Muscle layer of duodenum (tissue), 2 donors: ENCODE measurements around the gene GALNT18.

ENCODE experiments used
- H3K27ac ChIP-seq: one replicate; pipeline ENCODE4 v1.7.0; 2013; ENCODE audit warnings: mild to moderate bottlenecking, low read length
- H3K27me3 ChIP-seq: one replicate; pipeline ENCODE4 v1.7.0; 2013; ENCODE audit warnings: low read depth, mild to moderate bottlenecking, control low read depth, low read length
- H3K36me3 ChIP-seq, 2 donors: one replicate each; pipeline ENCODE4 v1.7.0; 2013; ENCODE audit warnings: low read length in 2 of 2, control low read depth in 1 of 2, mild to moderate bottlenecking in 1 of 2; ENCODE audit not compliant: insufficient read depth in 2 of 2, control insufficient read depth in 1 of 2
- H3K4me1 ChIP-seq, 2 donors: one replicate each; pipeline ENCODE4 v1.7.0; 2013; ENCODE audit warnings: low read length in 2 of 2, mild to moderate bottlenecking in 2 of 2, control low read depth in 1 of 2, moderate library complexity in 1 of 2; ENCODE audit not compliant: insufficient read depth in 2 of 2, control insufficient read depth in 1 of 2
- H3K4me3 ChIP-seq, 2 donors: one replicate each; pipeline ENCODE4 v1.7.0; 2013; ENCODE audit warnings: low read length in 2 of 2, low read depth in 1 of 2, mild to moderate bottlenecking in 1 of 2
- H3K9me3 ChIP-seq, 2 donors: one replicate each; pipeline ENCODE4 v1.7.0; 2013; ENCODE audit warnings: low read length in 2 of 2, control low read depth in 1 of 2, mild to moderate bottlenecking in 1 of 2; ENCODE audit not compliant: control insufficient read depth in 1 of 2
- donor health status: healthy.

Gene GALNT18

DNA sequence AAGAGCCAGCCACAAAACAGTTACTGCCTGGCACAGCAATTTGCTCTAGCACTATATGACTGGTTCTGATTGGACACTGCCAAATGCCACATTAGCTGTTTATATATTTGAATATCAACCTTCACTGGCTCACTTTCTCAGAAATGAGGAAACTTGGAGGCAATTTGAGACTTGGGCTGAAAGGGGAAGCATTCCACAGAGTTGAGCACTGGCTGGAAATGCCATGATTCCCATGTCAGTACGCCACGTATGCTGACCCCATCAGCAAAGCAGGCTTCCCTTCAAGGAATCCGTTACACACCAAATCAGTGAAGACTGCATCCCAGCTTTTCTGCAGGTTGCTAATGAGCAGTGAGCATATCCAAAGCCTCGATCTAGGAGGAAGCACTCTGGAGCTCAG, 34.7 kb downstream of the GALNT18 start:
- no peaks in the 10 kb centered on the region for H3K9me3 ChIP-seq
- no peak overlapping the region for H3K27ac ChIP-seq
- no peaks in the 10 kb centered on the region for H3K36me3 ChIP-seq
- H3K4me1 ChIP-seq, result peaks cover 4 to 6% of the 10 kb centered on the region in 2 donors
- no peak overlapping the region for H3K4me3 ChIP-seq
- H3K27me3 ChIP-seq, result no peaks in the 10 kb centered on the region

DNA sequence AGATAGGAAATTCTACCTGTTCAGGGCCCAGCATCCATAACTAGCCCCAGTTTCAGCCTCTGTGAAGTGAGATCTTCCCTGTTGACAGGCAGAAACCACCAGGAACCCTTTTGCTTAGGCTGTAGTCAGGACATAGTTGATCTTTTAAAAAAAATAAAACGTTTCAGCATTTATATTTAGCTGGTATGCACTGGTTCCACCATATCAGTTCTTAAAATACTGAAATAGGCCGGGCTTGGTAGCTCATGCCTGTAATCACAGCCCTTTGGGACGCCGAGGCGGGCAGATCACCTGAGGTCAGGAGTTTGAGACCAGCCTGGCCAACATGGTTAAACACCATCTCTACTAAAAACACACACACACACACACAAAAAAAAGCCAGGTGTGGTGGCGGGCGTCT, 35.3 kb downstream of the GALNT18 start:
- Histone ChIP-seq H3K4me1 (peaks cover 4 to 6% of the 10 kb centered on the region in 2 donors), H3K9me3 (no peaks in the 10 kb centered on the region), H3K4me3 (no peak overlapping the region), H3K27ac (no peak overlapping the region), H3K27me3 (no peaks in the 10 kb centered on the region), H3K36me3 (no peaks in the 10 kb centered on the region)

- Histone ChIP-seq H3K9me3 (no peaks in the 10 kb centered on the region), H3K4me1 (peaks cover 4 to 6% of the 10 kb centered on the region in 2 donors), H3K4me3 (no peak overlapping the region), H3K36me3 (no peaks in the 10 kb centered on the region), H3K27me3 (no peaks in the 10 kb centered on the region), H3K27ac (no peak overlapping the region)
Observed at GRCh38 chr11:11584937-11585336, 36.9 kb downstream of the GALNT18 start.

DNA sequence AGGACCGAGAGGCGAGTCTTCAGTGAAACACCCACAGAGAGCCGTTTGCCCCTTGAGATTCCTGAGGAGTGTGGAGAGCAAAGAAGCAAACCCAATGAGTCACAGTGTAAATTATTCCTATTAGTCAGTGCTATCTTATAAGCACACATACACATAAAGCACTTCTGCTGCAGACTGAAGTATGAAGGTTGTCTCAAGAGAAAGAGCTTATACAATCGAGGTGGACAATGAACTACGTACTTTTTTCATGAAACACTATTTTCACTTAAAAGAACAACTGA, 37.3 kb downstream of the GALNT18 start:
- no peak overlapping the region for H3K27ac ChIP-seq
- H3K4me3 ChIP-seq, result no peak overlapping the region
- H3K4me1 ChIP-seq, result peaks cover 4 to 6% of the 10 kb centered on the region in 2 donors
- H3K9me3 ChIP-seq, result no peaks in the 10 kb centered on the region
- no peaks in the 10 kb centered on the region for H3K27me3 ChIP-seq
- H3K36me3 ChIP-seq, result no peaks in the 10 kb centered on the region

GRCh38 chr11:11583801-11584529, 37.8 kb downstream of the GALNT18 start:
- peaks cover 0 to 3% of the 10 kb centered on the region in 2 donors for H3K4me1 ChIP-seq

DNA sequence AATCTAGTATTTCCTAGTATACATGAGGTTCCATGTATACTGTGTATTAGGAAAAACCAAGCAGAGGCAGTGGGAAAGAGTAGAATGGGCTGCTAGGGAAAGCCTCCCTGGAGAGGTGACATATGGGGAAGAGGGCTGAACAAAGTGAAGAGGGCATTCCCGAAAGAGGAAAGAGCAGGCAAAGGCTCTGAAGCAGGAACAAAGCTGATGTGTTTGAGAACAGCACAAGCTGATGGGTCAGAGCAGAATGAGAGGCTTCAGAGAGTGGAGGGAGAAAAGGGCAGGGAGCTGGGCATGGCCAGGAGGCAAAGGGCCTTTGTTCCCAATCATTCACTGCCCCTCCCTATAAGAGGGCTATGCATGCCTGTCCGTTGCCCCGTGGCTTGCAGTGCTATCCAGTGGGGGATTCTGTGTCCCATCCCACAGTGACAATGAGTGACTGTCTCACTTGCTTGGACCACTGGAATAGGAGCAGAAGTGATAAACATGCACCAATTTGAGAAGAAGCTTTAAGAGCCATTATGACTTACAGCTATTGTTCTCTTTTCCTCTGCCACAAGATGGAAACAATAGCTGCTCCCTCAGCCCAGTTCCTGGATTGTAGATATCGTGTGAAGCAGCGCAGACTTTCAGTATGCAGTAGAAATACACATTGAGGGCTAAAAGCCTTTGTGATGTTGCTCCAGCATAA, 39.6 kb downstream of the GALNT18 start:
- no peak overlapping the region for H3K4me3 ChIP-seq
- no peak overlapping the region for H3K27ac ChIP-seq
- H3K4me1 ChIP-seq, result peaks cover 0 to 1% of the 10 kb centered on the region in 2 donors
- no peaks in the 10 kb centered on the region for H3K9me3 ChIP-seq
- no peaks in the 10 kb centered on the region for H3K27me3 ChIP-seq
- H3K36me3 ChIP-seq, result no peaks in the 10 kb centered on the region

More at GRCh38 chr11:11583801-11584529, 37.8 kb downstream of the GALNT18 start:
- no peak overlapping the region for H3K27ac ChIP-seq
- no peaks in the 10 kb centered on the region for H3K27me3 ChIP-seq
- no peaks in the 10 kb centered on the region for H3K9me3 ChIP-seq
- H3K4me3 ChIP-seq, result no peak overlapping the region
- no peaks in the 10 kb centered on the region for H3K36me3 ChIP-seq

DNA sequence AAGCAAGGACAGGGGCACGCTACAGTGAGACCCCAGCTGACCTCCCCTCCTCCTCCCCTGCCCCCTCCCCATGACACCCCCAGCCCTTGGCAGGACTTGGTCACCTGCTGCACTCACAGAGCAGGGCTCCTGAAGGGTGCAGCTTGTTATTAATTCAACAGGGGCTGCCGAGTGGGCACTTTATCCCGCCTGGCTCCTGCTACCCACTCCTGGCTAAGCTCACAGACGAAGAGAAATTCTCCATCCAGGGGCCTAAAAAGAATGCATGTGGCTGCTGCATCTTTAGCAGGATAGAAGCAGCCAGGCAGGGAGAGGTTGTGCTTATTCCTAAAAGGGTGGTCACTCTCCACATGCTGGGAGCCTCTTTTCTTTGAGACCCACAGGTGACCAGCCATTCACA, 40.3 kb downstream of the GALNT18 start:
- Histone ChIP-seq H3K27ac (no peak overlapping the region), H3K27me3 (no peaks in the 10 kb centered on the region), H3K4me1 (peaks cover 0 to 6% of the 10 kb centered on the region in 2 donors), H3K36me3 (no peaks in the 10 kb centered on the region), H3K4me3 (no peak overlapping the region), H3K9me3 (no peaks in the 10 kb centered on the region)

- H3K27ac ChIP-seq, result no peak overlapping the region
- peaks cover 0 to 6% of the 10 kb centered on the region in 2 donors for H3K4me1 ChIP-seq
- no peaks in the 10 kb centered on the region for H3K27me3 ChIP-seq
- no peak overlapping the region for H3K4me3 ChIP-seq
- H3K36me3 ChIP-seq, result no peaks in the 10 kb centered on the region
- no peaks in the 10 kb centered on the region for H3K9me3 ChIP-seq
Observed at GRCh38 chr11:11580841-11581411, 40.9 kb downstream of the GALNT18 start.

- H3K36me3 ChIP-seq, result no peaks in the 10 kb centered on the region
- H3K4me3 ChIP-seq, result no peak overlapping the region
- H3K4me1 ChIP-seq, result peaks cover 0 to 6% of the 10 kb centered on the region in 2 donors
- H3K27ac ChIP-seq, result no peak overlapping the region
- no peaks in the 10 kb centered on the region for H3K27me3 ChIP-seq
- H3K9me3 ChIP-seq, result no peaks in the 10 kb centered on the region
Observed at GRCh38 chr11:11580012-11580411, 41.8 kb downstream of the GALNT18 start.

DNA sequence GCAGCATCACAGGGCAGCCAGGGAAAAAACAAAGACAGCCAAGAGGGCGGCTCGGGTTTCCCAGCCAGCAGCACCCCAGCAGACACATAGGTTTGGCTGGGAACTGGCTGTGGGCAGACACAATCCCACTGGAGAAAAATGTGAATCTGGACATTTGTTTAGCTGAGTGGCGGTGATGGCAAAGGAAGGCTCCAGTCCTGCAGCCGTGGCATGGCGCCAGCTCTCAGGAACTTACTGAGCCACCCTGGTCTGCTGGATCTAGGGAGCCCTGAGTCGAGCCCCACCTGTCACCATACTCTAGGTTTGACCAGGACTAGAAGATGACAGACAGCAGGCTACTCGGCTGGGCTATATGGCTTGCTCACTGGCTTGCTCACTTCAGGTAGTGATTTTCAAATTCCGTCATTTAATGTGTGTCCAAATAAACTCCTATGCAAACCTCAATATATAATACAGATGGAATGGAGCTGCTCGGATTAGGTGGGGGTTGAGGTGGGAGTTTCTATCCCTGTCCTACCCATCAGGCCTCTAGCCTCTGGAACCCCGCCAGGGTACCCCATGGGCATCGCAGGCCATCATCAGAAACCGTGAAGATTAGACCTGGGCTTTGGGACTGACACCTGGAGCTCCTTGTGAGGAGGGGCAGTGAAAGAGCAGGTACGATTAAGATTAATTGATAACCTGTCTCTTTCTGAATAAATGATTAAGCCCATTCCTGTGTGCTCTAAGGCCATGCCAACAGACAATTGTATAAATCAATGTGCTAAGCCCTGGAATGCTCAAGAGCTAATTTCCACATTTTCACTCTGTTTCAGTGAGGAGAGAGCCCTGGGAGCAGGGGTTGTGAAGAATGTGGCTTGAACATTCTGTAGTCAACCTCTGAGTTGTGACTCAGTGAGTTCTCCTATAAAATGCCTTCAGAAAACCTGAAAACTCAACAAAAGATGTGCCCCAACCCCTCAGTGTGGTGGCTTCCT, 42.5 kb downstream of the GALNT18 start:
- Histone ChIP-seq H3K4me1 (peaks cover 0 to 7% of the 10 kb centered on the region in 2 donors), H3K27me3 (no peaks in the 10 kb centered on the region), H3K36me3 (no peaks in the 10 kb centered on the region), H3K4me3 (no peak overlapping the region), H3K27ac (no peak overlapping the region), H3K9me3 (no peaks in the 10 kb centered on the region)
